GM18517 (cell line): ENCODE measurements around the gene EFCAB13.
A peak's percentile ranks its signal among the peaks of the same experiment; 100 is the strongest.
"Not testable (repeated sequence)": the region's sequence is repeated elsewhere in the genome, so short reads cannot be mapped to it uniquely, and the experiment has no call there.

ENCODE experiments used
- ATAC-seq: cut with Tn5 transposase; IDR thresholded peaks from one replicate; pipeline ENCODE4 v1.9.1; 2021; ENCODE audit warnings: mild to moderate bottlenecking, moderate library complexity; ENCODE audit not compliant: unreplicated experiment

Gene EFCAB13

GRCh38 chr17:47324224-47325020 lies 667 bp downstream of the EFCAB13 start:
- peak; percentile 32 for ATAC-seq

GRCh38 chr17:47325176-47325575 lies 1.4 kb downstream of the EFCAB13 start:
- ATAC-seq: no peak

GRCh38 chr17:47330548-47330947 lies 6.8 kb downstream of the EFCAB13 start:
- no peak for ATAC-seq

- no peak for ATAC-seq
These were observed 8.5 kb downstream of the EFCAB13 start for GRCh38 chr17:47332287-47332686.

- ATAC-seq: no peak
These were observed 11.6 kb downstream of the EFCAB13 start for GRCh38 chr17:47335101-47335936.

GRCh38 chr17:47338026-47338425 lies 14.3 kb downstream of the EFCAB13 start:
- no peak for ATAC-seq

GRCh38 chr17:47352848-47353247 lies 29.1 kb downstream of the EFCAB13 start:
- no peak for ATAC-seq

GRCh38 chr17:47358652-47359051 lies 34.9 kb downstream of the EFCAB13 start:
- ATAC-seq: no peak

GRCh38 chr17:47363171-47363570 lies 39.4 kb downstream of the EFCAB13 start:
- ATAC-seq: no peak

- no peak for ATAC-seq
These were observed 43.5 kb downstream of the EFCAB13 start for GRCh38 chr17:47367257-47367656.

GRCh38 chr17:47368262-47368661 lies 44.5 kb downstream of the EFCAB13 start:
- no peak for ATAC-seq

- ATAC-seq: not testable (repeated sequence)
These were observed 47.1 kb downstream of the EFCAB13 start for GRCh38 chr17:47370899-47371298.

- no peak for ATAC-seq
These were observed 49.2 kb downstream of the EFCAB13 start for GRCh38 chr17:47373002-47373401.

GRCh38 chr17:47376247-47376646 lies 52.5 kb downstream of the EFCAB13 start:
- ATAC-seq: no peak

- ATAC-seq: no peak
These were observed 65.1 kb downstream of the EFCAB13 start for GRCh38 chr17:47388825-47389224.

- not testable (repeated sequence) for ATAC-seq
These were observed 73.9 kb downstream of the EFCAB13 start for GRCh38 chr17:47397532-47398128.

- no peak for ATAC-seq
These were observed 76.6 kb downstream of the EFCAB13 start for GRCh38 chr17:47400333-47400732.

GRCh38 chr17:47401100-47401499 lies 77.3 kb downstream of the EFCAB13 start:
- ATAC-seq: no peak

GRCh38 chr17:47404006-47404405 lies 80.3 kb downstream of the EFCAB13 start:
- no peak for ATAC-seq

GRCh38 chr17:47404875-47405274 lies 81.1 kb downstream of the EFCAB13 start:
- ATAC-seq: no peak

GRCh38 chr17:47413872-47414271 lies 90.1 kb downstream of the EFCAB13 start:
- no peak for ATAC-seq

GRCh38 chr17:47414612-47415011 lies 90.9 kb downstream of the EFCAB13 start:
- ATAC-seq: no peak
